CD4-positive, alpha-beta T cell (primary cell): ENCODE measurements around the gene SNX15. TPM values are rescaled to one million over a fixed set of nuclear protein-coding genes. Genes with fewer than 3 reads are reported as not detected.

Experiments
- ATAC-seq: fragments of 200-7000 bp; cut with Tn5 transposase; one replicate; pipeline ENCODE4 v1.10.0; 2022; ENCODE audit warnings: mild to moderate bottlenecking; ENCODE audit not compliant: poor library complexity
- CTCF ChIA-PET: fragments of 350-600 bp; sonication (Branson Sonifier 250); formaldehyde crosslinking; loops from one replicate; lab custom pipeline; 2021; ENCODE audit warnings: antibody characterized with exemption, inconsistent platforms; lab: Charles Lee
- POLR2A ChIA-PET: fragments of 350-600 bp; sonication (Branson Sonifier 250); formaldehyde crosslinking; loops from one replicate; lab custom pipeline; 2021; ENCODE audit warnings: antibody characterized with exemption, inconsistent platforms; lab: Charles Lee
- DNase-seq, 14 experiments: peaks; one replicate each; pipeline ENCODE4 v3.0.0-alpha.2; 2013 to 2020; ENCODE audit warnings: mixed read lengths in 2 of 14
- H3K27ac ChIP-seq, 2 donors: one replicate each; pipeline versions ENCODE4 v1.5.1 to v1.7.0; 2013; ENCODE audit warnings: low read length in 2 of 2, low read depth in 1 of 2, mild to moderate bottlenecking in 1 of 2
- H3K27me3 ChIP-seq, 2 experiments: 1 replicate in 1 of 2; 2 replicates in 1 of 2; pipeline versions ENCODE4 v1.6.1 to v1.7.0; 2013; ENCODE audit warnings: low read length in 2 of 2, control low read depth in 1 of 2, mild to moderate bottlenecking in 1 of 2, moderate library complexity in 1 of 2; ENCODE audit not compliant: insufficient read depth in 2 of 2, control insufficient read depth in 1 of 2
- H3K36me3 ChIP-seq: one replicate; pipeline ENCODE4 v1.6.1; 2013; ENCODE audit warnings: low read length, control low read depth; ENCODE audit not compliant: insufficient read depth
- H3K4me1 ChIP-seq: one replicate; pipeline ENCODE4 v1.6.1; 2013; ENCODE audit warnings: low read length, control low read depth; ENCODE audit not compliant: insufficient read depth
- H3K4me3 ChIP-seq: one replicate; pipeline ENCODE4 v1.5.1; 2013; ENCODE audit warnings: mild to moderate bottlenecking, low read length, moderate library complexity
- H3K9me3 ChIP-seq, 2 experiments: 1 replicate in 1 of 2; 2 replicates in 1 of 2; pipeline versions ENCODE4 v1.6.1 to v1.7.0; 2013; ENCODE audit warnings: low read length in 2 of 2, mild to moderate bottlenecking in 2 of 2, control low read depth in 1 of 2, moderate library complexity in 1 of 2; ENCODE audit not compliant: control insufficient read depth in 1 of 2, insufficient read depth in 1 of 2
- H3K27ac Mint-ChIP-seq: one replicate; pipeline ENCODE4 v1.8.0; 2020; ENCODE audit warnings: mixed read lengths
- H3K27me3 Mint-ChIP-seq: one replicate; pipeline ENCODE4 v1.8.0; 2021; ENCODE audit warnings: mixed read lengths
- H3K36me3 Mint-ChIP-seq: one replicate; pipeline ENCODE4 v1.8.0; 2021; ENCODE audit warnings: low read depth, mixed read lengths
- H3K4me1 Mint-ChIP-seq: one replicate; pipeline ENCODE4 v1.8.0; 2021; ENCODE audit warnings: low read depth, mixed read lengths
- H3K4me3 Mint-ChIP-seq: one replicate; pipeline ENCODE4 v1.8.0; 2020; ENCODE audit warnings: mild to moderate bottlenecking, mixed read lengths
- H3K9me3 Mint-ChIP-seq: one replicate; pipeline ENCODE4 v1.8.0; 2020; ENCODE audit warnings: mixed read lengths
- CTCF ChIP-seq: fragments of 200-600 bp; IDR thresholded peaks from one replicate; pipeline ENCODE4 v1.8.0; 2022; ENCODE audit warnings: antibody characterized with exemption, mild to moderate bottlenecking
- intact Hi-C, 2 experiments: fragments of 100-400 bp; cut with DNase I in 1 of 2; cut with micrococcal nuclease in 1 of 2; formaldehyde crosslinking; loops; one replicate each; pipeline versions ENCODE4 v1.15.1 to v1.9.0; 2023 to 2025; cut with DNase I, micrococcal nuclease
- total RNA-seq, 174 experiments: library from RNA in 2 of 174; stranded (reverse) in 2 of 174; gene quantifications; one replicate each; pipeline ENCODE4 v1.2.3 and lab custom pipeline; 2021 to 2026

Gene SNX15
- total RNA-seq, 2 experiments from 2014 or later: 13.9 to 14.7 TPM

GRCh38 chr11:65067446-65067845, 40.2 kb downstream of the SNX15 start:
- Histone ChIP-seq H3K4me1 (no peaks in the 10 kb centered on the region), H3K9me3 (no peaks in the 10 kb centered on the region), H3K36me3 (no peaks in the 10 kb centered on the region), H3K27ac (no peak overlapping the region), H3K27me3 (no peaks in the 10 kb centered on the region), H3K4me3 (no peak overlapping the region)
- no peaks in the 10 kb centered on the region for H3K36me3 Mint-ChIP-seq
- no peak for DNase-seq
- ATAC-seq: no peak
- no peaks in the 10 kb centered on the region for H3K27me3 Mint-ChIP-seq
- H3K9me3 Mint-ChIP-seq: no peaks in the 10 kb centered on the region
- no peak for TF ChIP-seq CTCF
- intact Hi-C loops: no loop called here
- no peaks in the 10 kb centered on the region for H3K4me1 Mint-ChIP-seq
- ChIA-PET CTCF (no interaction called here), POLR2A (no interaction called here)
- no peak overlapping the region for H3K27ac Mint-ChIP-seq
- no peak overlapping the region for H3K4me3 Mint-ChIP-seq

- Histone ChIP-seq H3K36me3 (no peaks in the 10 kb centered on the region), H3K27ac (no peak overlapping the region), H3K4me3 (no peak overlapping the region), H3K27me3 (no peaks in the 10 kb centered on the region), H3K9me3 (no peaks in the 10 kb centered on the region), H3K4me1 (no peaks in the 10 kb centered on the region)
- DNase-seq: no peak
- no peaks in the 10 kb centered on the region for H3K27me3 Mint-ChIP-seq
- H3K27ac Mint-ChIP-seq: no peak overlapping the region
- no peak overlapping the region for H3K4me3 Mint-ChIP-seq
- no peaks in the 10 kb centered on the region for H3K4me1 Mint-ChIP-seq
- CTCF ChIA-PET: no interaction called here
- no peaks in the 10 kb centered on the region for H3K9me3 Mint-ChIP-seq
- intact Hi-C loops: no loop called here
- no peak for TF ChIP-seq CTCF
- POLR2A ChIA-PET: no interaction called here
- no peaks in the 10 kb centered on the region for H3K36me3 Mint-ChIP-seq
- ATAC-seq: no peak
These were observed 42.0 kb downstream of the SNX15 start for GRCh38 chr11:65069217-65069616.

GRCh38 chr11:65071907-65072630, 44.8 kb downstream of the SNX15 start:
- ChIA-PET POLR2A (no interaction called here), CTCF (no interaction called here)
- no peak for DNase-seq
- Mint-ChIP-seq H3K27me3 (no peaks in the 10 kb centered on the region), H3K9me3 (no peaks in the 10 kb centered on the region), H3K4me3 (no peak overlapping the region), H3K4me1 (no peaks in the 10 kb centered on the region), H3K36me3 (no peaks in the 10 kb centered on the region), H3K27ac (no peak overlapping the region)
- H3K9me3 ChIP-seq: no peaks in the 10 kb centered on the region
- H3K36me3 ChIP-seq: no peaks in the 10 kb centered on the region
- TF ChIP-seq CTCF: no peak
- H3K4me3 ChIP-seq: no peak overlapping the region
- no peaks in the 10 kb centered on the region for H3K4me1 ChIP-seq
- intact Hi-C loops: no loop called here
- no peak overlapping the region for H3K27ac ChIP-seq
- no peaks in the 10 kb centered on the region for H3K27me3 ChIP-seq
- no peak for ATAC-seq
